Peyer's patch (tissue), 4 donors: ENCODE data around the gene TAB3.

Experiments
- CTCF ChIP-seq, 6 experiments: fragments of 450-650 bp in 4 of 6; fragments of 200-600 bp in 2 of 6; sonication (generic) in 1 of 6; IDR thresholded peaks; one replicate each; pipeline ENCODE4 v1.5.1; 2017 to 2019; ENCODE audit warnings: antibody characterized with exemption in 6 of 6, mild to moderate bottlenecking in 3 of 6, moderate library complexity in 1 of 6
- POLR2A ChIP-seq, 2 donors: fragments of 450-650 bp; IDR thresholded peaks; one replicate each; pipeline ENCODE4 v1.5.1; 2017; ENCODE audit warnings: antibody characterized with exemption in 2 of 2, mild to moderate bottlenecking in 2 of 2, moderate library complexity in 2 of 2

GRCh38 chrX:30864383-30864785 lies 24.7 kb downstream of the TAB3 start:
- TF ChIP-seq CTCF (IDR thresholded peaks at IDR 0.05) (no peak), POLR2A (IDR thresholded peaks at IDR 0.05) (no peak)
